OCI-LY3 (cell line): ENCODE data around the gene RAB11B.

Experiments used
- H2AFZ ChIP-seq: fragments of 200-600, 300-600 bp; shearing (Covaris generic); 2 replicates; pipeline ENCODE4 v1.6.0; 2014; ENCODE audit warnings: antibody characterized with exemption, low read depth, low read length
- H3K27ac ChIP-seq: fragments of 200-600, 300-600 bp; sonication (generic); 2 replicates; pipeline ENCODE4 v1.5.1; 2014; ENCODE audit warnings: mild to moderate bottlenecking, low read length, moderate library complexity, mixed read lengths
- H3K27me3 ChIP-seq: fragments of 200-600, 300-600 bp; sonication (generic); 2 replicates; pipeline ENCODE4 v1.6.1; 2014; ENCODE audit warnings: low read depth, low read length, mixed read lengths
- H3K36me3 ChIP-seq: fragments of 200-600, 300-600 bp; sonication (generic); replicated peaks from 2 replicates; pipeline ENCODE3; 2014; ENCODE audit warnings: low read depth, low read length, mixed read lengths
- H3K4me1 ChIP-seq: fragments of 300-600, 200-600 bp; sonication (generic); 2 replicates; pipeline ENCODE4 v1.6.1; 2014; ENCODE audit warnings: low read length, mixed read lengths
- H3K4me2 ChIP-seq: fragments of 200-600, 300-600 bp; sonication (generic); 2 replicates; pipeline ENCODE4 v1.6.1; 2014; ENCODE audit warnings: low read length, mixed read lengths
- H3K4me3 ChIP-seq: fragments of 300-600, 200-600 bp; sonication (generic); 2 replicates; pipeline ENCODE4 v1.5.1; 2014; ENCODE audit warnings: antibody characterized with exemption, mild to moderate bottlenecking, low read length, moderate library complexity
- H3K79me2 ChIP-seq: fragments of 300-600, 200-600 bp; shearing (Covaris generic); 2 replicates; pipeline ENCODE4 v1.6.1; 2014; ENCODE audit warnings: mild to moderate bottlenecking, low read length, mixed read lengths
- H3K9ac ChIP-seq: fragments of 300-600, 200-600 bp; shearing (Covaris generic); 2 replicates; pipeline ENCODE4 v1.6.0; 2014; ENCODE audit warnings: mild to moderate bottlenecking, low read length, moderate library complexity
- H3K9me3 ChIP-seq: fragments of 200-600, 300-600 bp; shearing (Covaris generic); 2 replicates; pipeline ENCODE4 v1.6.1; 2014; ENCODE audit warnings: low read length, mixed read lengths; ENCODE audit not compliant: insufficient read depth
- H4K20me1 ChIP-seq: fragments of 200-600, 300-600 bp; sonication (generic); 2 replicates; pipeline ENCODE4 v1.6.1; 2016; ENCODE audit warnings: low read length, mixed read lengths; ENCODE audit not compliant: insufficient read depth
- CTCF ChIP-seq: fragments of 200-600, 300-600 bp; sonication (generic); IDR thresholded peaks from 2 replicates; pipeline ENCODE4 v1.5.1; 2014; ENCODE audit warnings: antibody characterized with exemption, low read length, low read depth
- EZH2phosphoT487 ChIP-seq: fragments of 200-600 bp; shearing (Covaris generic); IDR thresholded peaks from 2 replicates; pipeline ENCODE4 v1.6.1; 2018; ENCODE audit warnings: antibody characterized with exemption, mixed run types, low read depth

Gene RAB11B

GRCh38 chr19:8397746-8398310 is 7.7 kb downstream of the RAB11B start:
- H3K4me3 ChIP-seq, result no peak overlapping the region
- H2AFZ ChIP-seq, result no peak overlapping the region
- peaks cover 52% of the 10 kb centered on the region for H4K20me1 ChIP-seq
- no peak overlapping the region for H3K4me2 ChIP-seq
- H3K36me3 ChIP-seq, result peaks cover 4% of the 10 kb centered on the region
- no peaks in the 10 kb centered on the region for H3K4me1 ChIP-seq
- TF ChIP-seq CTCF (no peak), EZH2phosphoT487 (no peak)
- no peaks in the 10 kb centered on the region for H3K27me3 ChIP-seq
- H3K79me2 ChIP-seq, result peaks cover 49% of the 10 kb centered on the region
- H3K9me3 ChIP-seq, result no peaks in the 10 kb centered on the region
- no peak overlapping the region for H3K27ac ChIP-seq
- H3K9ac ChIP-seq, result no peak overlapping the region

- Histone ChIP-seq H3K9ac (no peak overlapping the region), H3K27ac (no peak overlapping the region), H4K20me1 (peaks cover 47% of the 10 kb centered on the region), H3K27me3 (no peaks in the 10 kb centered on the region), H3K36me3 (peaks cover 4% of the 10 kb centered on the region), H3K9me3 (no peaks in the 10 kb centered on the region), H3K4me3 (no peak overlapping the region), H3K4me1 (no peaks in the 10 kb centered on the region), H3K79me2 (peaks cover 44% of the 10 kb centered on the region), H2AFZ (no peak overlapping the region), H3K4me2 (no peak overlapping the region)
- TF ChIP-seq EZH2phosphoT487 (no peak), CTCF (no peak)
Observed at GRCh38 chr19:8398311-8398771, 8.2 kb downstream of the RAB11B start.

GRCh38 chr19:8399681-8400188 is 9.6 kb downstream of the RAB11B start:
- no peak overlapping the region for H3K27ac ChIP-seq
- H3K79me2 ChIP-seq, result peaks cover 32% of the 10 kb centered on the region
- H4K20me1 ChIP-seq, result peaks cover 35% of the 10 kb centered on the region
- H3K4me3 ChIP-seq, result no peak overlapping the region
- H3K27me3 ChIP-seq, result no peaks in the 10 kb centered on the region
- TF ChIP-seq CTCF (no peak), EZH2phosphoT487 (no peak)
- H3K9me3 ChIP-seq, result no peaks in the 10 kb centered on the region
- peaks cover 7% of the 10 kb centered on the region for H3K36me3 ChIP-seq
- H2AFZ ChIP-seq, result no peak overlapping the region
- H3K4me1 ChIP-seq, result no peaks in the 10 kb centered on the region
- no peak overlapping the region for H3K4me2 ChIP-seq
- H3K9ac ChIP-seq, result no peak overlapping the region

- no peaks in the 10 kb centered on the region for H3K27me3 ChIP-seq
- H3K4me2 ChIP-seq, result no peak overlapping the region
- H3K27ac ChIP-seq, result no peak overlapping the region
- no peak overlapping the region for H3K9ac ChIP-seq
- peaks cover 13% of the 10 kb centered on the region for H3K79me2 ChIP-seq
- no peaks in the 10 kb centered on the region for H3K9me3 ChIP-seq
- no peak for TF ChIP-seq CTCF
- no peak for TF ChIP-seq EZH2phosphoT487
- no peaks in the 10 kb centered on the region for H3K4me1 ChIP-seq
- no peak overlapping the region for H2AFZ ChIP-seq
- H3K36me3 ChIP-seq, result peaks cover 12% of the 10 kb centered on the region
- no peak overlapping the region for H3K4me3 ChIP-seq
- H4K20me1 ChIP-seq, result peaks cover 20% of the 10 kb centered on the region
Observed at GRCh38 chr19:8401981-8402411, 11.8 kb downstream of the RAB11B start.
